Heart right ventricle (tissue), 16 donors: ENCODE measurements around the gene SMAD9. TPM values are rescaled to one million over a fixed set of nuclear protein-coding genes. Genes with fewer than 3 reads are reported as not detected.

Experiments used
- ATAC-seq, 8 donors: fragments of 200-7000 bp; cut with Tn5 transposase; one replicate each; pipeline ENCODE4 v1.9.1; 2020; ENCODE audit warnings: mild to moderate bottlenecking in 8 of 8, moderate library complexity in 8 of 8, moderate number of reproducible peaks in 1 of 8
- DNase-seq, 2 donors: peaks; one replicate each; pipeline ENCODE4 v3.0.0-alpha.2; 2020
- H3K27ac ChIP-seq, 10 donors: fragments of 200-600 bp; sonication (generic) in 2 of 10; one replicate each; pipeline versions ENCODE4 v1.5.0 to v1.8.0; 2020 to 2022; ENCODE audit warnings: mild to moderate bottlenecking in 3 of 10
- H3K27me3 ChIP-seq, 7 donors: fragments of 200-600 bp; one replicate each; pipeline ENCODE4 v1.8.0; 2021 to 2022; ENCODE audit warnings: mild to moderate bottlenecking in 2 of 7
- H3K36me3 ChIP-seq, 9 donors: fragments of 200-600 bp; sonication (generic) in 1 of 9; one replicate each; pipeline versions ENCODE4 v1.5.0 to v1.8.0; 2020 to 2022; ENCODE audit warnings: mild to moderate bottlenecking in 2 of 9
- H3K4me1 ChIP-seq, 9 donors: fragments of 200-600 bp; sonication (generic) in 1 of 9; one replicate each; pipeline versions ENCODE4 v1.5.0 to v1.8.0; 2020 to 2022; ENCODE audit warnings: mild to moderate bottlenecking in 4 of 9
- H3K4me3 ChIP-seq, 10 donors: fragments of 200-600 bp; sonication (generic) in 2 of 10; one replicate each; pipeline versions ENCODE4 v1.5.0 to v1.8.0; 2020 to 2022; ENCODE audit warnings: mild to moderate bottlenecking in 7 of 10, moderate library complexity in 2 of 10
- H3K9me3 ChIP-seq, 11 donors: fragments of 200-600 bp in 10 of 11; sonication (generic) in 2 of 11; one replicate each; pipeline versions ENCODE4 v1.5.0 to v1.8.0; 2013 to 2022; ENCODE audit warnings: mild to moderate bottlenecking in 2 of 11, control low read depth in 1 of 11, moderate library complexity in 1 of 11
- WGBS, 2 donors: extraction: QIAGEN DNeasy Blood & Tissue Kit; methylation state at CpG; one replicate each; pipeline ENCODE4 v1.1.7; 2013; ENCODE audit warnings: inconsistent platforms in 1 of 2; 5-methylcytosine and 5-hydroxymethylcytosine counted together
- intact Hi-C, 10 donors: fragments of 100-400 bp; cut with DNase I; formaldehyde crosslinking; loops; one replicate each; pipeline versions ENCODE4 v1.11.1 to v1.14.2; 2022
- polyA plus RNA-seq, 2 donors: library from polyadenylated mRNA; stranded (reverse); fragments of 200-250 nt; gene quantifications; one replicate each; pipeline ENCODE4 v1.2.3, GENCODE V29; 2013
- total RNA-seq, 10 donors: library from RNA; stranded (reverse); fragmentation: NEBNext Ultra II Directional in 3 of 10; extraction: Animal tissue kit (Norgen Biotek cat#: 25700) in 3 of 10; gene quantifications; one replicate each; pipeline versions ENCODE4 v1.2.1 to v1.2.4, GENCODE V29; 2021 to 2023
- TF ChIP-seq, protein P1 (sequence below), 9 donors: fragments of 200-600 bp; sonication (generic) in 2 of 9; IDR thresholded peaks; one replicate each; pipeline versions ENCODE4 v1.5.0 to v1.8.0; 2021 to 2022; ENCODE audit warnings: antibody characterized with exemption in 9 of 9, mild to moderate bottlenecking in 5 of 9, moderate library complexity in 1 of 9
- donor health status: Arrhythmogenic right ventricular cardiomyopathy.
- donor health status: ischemic (EF 13 %, LVEDD 7.1; RV severe dilation, severe dysfunction).
- donor health status: healthy with polysubstance abuse.
- donor health status: DM: no; HTN: yes; CAD: no.
- donor health status: DM: no; HTN: no; CAD: no.
- donor health status: ischemic (EF 25% LVEDD 6.9; RV normal size, moderate dysfunction).
- donor health status: ischemic (EF 25% LVEDD 5.7; RV mildly dilated, moderate dysfunction).
- donor health status: healthy.
- donor health status: DM: yes; HTN: yes; CAD: no.
- donor health status: Ischemic cardiomyopathy.
- donor health status: ischemic (EF 35%, LVEDD 5.7; RV mildly dilated, moderate dysfunction).
- donor health status: nonischemic (EF 11% LVEDD 7.7; RV severe dilation, severe dysfunction).
- donor health status: DM: yes; HTN: yes; CAD: no.
- donor health status: PGD.
- donor health status: ischemic (EF 29% LVEDD 5.4; RV normal size, mild dysfunction).
- donor health status: nonischemic (EF 23%, LVEDD 6.1; RV moderate dilation, normal function).

The SMAD9 gene
- total and polyA plus RNA-seq, 12 donors, result 1.2 to 7.8 (median 3.4) TPM

DNA sequence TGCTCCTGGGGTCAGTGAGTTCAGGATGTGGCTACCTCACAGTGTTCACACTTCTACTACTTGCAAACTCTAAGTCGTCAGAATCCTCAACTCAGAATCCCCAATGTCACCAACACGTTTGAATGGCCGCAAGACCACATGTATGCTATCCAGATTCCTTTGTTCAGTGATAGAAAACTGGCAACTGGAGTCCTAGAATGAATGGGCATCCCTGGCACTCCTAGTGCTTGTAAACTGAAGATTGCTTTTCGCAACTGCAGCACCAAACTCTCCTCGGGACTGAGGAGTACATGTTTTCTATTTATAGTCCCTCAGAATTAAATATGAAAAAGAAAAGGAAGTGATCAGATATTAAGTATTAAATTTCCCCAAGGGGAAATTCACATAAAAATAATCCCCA lies 4.9 kb downstream of the SMAD9 start:
- 35 to 52% methylated on average over 5 of the region's 5 CpGs for WGBS, 2 donors
- no peak overlapping the region for H3K4me3 ChIP-seq
- H3K27me3 ChIP-seq, result peaks cover 0 to 44% (median 0%) of the 10 kb centered on the region in 7 donors
- TF ChIP-seq, protein P1, sequence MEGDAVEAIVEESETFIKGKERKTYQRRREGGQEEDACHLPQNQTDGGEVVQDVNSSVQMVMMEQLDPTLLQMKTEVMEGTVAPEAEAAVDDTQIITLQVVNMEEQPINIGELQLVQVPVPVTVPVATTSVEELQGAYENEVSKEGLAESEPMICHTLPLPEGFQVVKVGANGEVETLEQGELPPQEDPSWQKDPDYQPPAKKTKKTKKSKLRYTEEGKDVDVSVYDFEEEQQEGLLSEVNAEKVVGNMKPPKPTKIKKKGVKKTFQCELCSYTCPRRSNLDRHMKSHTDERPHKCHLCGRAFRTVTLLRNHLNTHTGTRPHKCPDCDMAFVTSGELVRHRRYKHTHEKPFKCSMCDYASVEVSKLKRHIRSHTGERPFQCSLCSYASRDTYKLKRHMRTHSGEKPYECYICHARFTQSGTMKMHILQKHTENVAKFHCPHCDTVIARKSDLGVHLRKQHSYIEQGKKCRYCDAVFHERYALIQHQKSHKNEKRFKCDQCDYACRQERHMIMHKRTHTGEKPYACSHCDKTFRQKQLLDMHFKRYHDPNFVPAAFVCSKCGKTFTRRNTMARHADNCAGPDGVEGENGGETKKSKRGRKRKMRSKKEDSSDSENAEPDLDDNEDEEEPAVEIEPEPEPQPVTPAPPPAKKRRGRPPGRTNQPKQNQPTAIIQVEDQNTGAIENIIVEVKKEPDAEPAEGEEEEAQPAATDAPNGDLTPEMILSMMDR (IDR thresholded peaks at IDR 0.05), result no peak
- DNase-seq, result no peak
- intact Hi-C loops, result no loop called here
- ATAC-seq, result no peak
- H3K4me1 ChIP-seq, result peaks cover 0 to 32% (median 14%) of the 10 kb centered on the region in 9 donors
- H3K27ac ChIP-seq, result no peak overlapping the region
- H3K9me3 ChIP-seq, result no peaks in the 10 kb centered on the region
- no peaks in the 10 kb centered on the region for H3K36me3 ChIP-seq

DNA sequence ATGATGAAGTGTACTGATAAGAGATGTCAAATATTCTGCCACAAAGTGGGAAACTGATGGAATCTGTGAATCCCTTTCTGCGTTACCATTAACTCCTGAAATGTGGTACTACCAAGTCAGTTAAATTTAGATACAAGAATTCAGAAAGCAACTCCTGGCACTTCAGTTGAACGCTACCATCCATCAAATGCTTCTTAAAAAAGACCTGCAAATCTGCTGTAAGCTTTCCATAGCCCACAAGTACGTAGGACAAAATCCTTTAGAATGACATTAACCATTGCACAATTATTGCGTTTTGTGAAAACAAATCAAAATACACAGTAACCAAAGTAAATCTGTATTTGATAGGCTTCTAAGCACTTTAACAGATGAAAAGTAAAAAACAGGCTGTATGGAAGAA lies 5.4 kb downstream of the SMAD9 start:
- Histone ChIP-seq H3K4me1 (peaks cover 0 to 32% (median 14%) of the 10 kb centered on the region in 9 donors), H3K9me3 (no peaks in the 10 kb centered on the region), H3K27ac (no peak overlapping the region), H3K4me3 (no peak overlapping the region), H3K27me3 (peaks cover 0 to 41% (median 0%) of the 10 kb centered on the region in 7 donors), H3K36me3 (no peaks in the 10 kb centered on the region)
- no peak for DNase-seq
- TF ChIP-seq, protein P1 (IDR thresholded peaks at IDR 0.05), result no peak
- intact Hi-C loops, result loop anchor here in 1 of 10 donors (5.0 kb wide), 1 partner anchor 52 kb away; no protein-coding TSS in a partner anchor
- ATAC-seq, result no peak
- WGBS, 2 donors, result 57 to 70% methylated on average over 4 of the region's 4 CpGs

DNA sequence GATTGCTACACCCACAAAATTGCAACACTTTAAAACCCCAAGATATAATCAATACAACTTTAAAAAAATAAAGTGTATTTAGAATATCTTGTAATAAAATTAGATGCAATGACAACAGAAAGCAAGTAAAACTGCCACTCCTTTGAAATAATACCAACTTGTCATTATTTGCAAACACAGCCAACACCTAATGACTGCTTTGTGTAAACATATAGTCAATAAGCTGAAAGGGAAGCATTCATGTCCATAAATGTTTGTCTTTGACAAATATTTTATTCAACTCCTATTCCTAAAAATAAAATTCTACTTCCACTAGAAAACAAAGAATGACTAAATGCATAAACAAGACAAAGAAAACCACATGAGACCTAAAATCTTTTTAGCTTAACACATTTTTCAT lies 6.6 kb downstream of the SMAD9 start:
- no peak overlapping the region for H3K4me3 ChIP-seq
- ATAC-seq (no peak), DNase-seq (no peak)
- intact Hi-C loops, result loop anchor here in 1 of 10 donors (5.0 kb wide), 1 partner anchor 51 kb away; no protein-coding TSS in a partner anchor
- TF ChIP-seq, protein P1 (IDR thresholded peaks at IDR 0.05), result no peak
- no peaks in the 10 kb centered on the region for H3K9me3 ChIP-seq
- no peaks in the 10 kb centered on the region for H3K36me3 ChIP-seq
- no peak overlapping the region for H3K27ac ChIP-seq
- H3K27me3 ChIP-seq, result peaks cover 0 to 29% (median 0%) of the 10 kb centered on the region in 7 donors
- H3K4me1 ChIP-seq, result peaks cover 0 to 28% (median 5%) of the 10 kb centered on the region in 9 donors

DNA sequence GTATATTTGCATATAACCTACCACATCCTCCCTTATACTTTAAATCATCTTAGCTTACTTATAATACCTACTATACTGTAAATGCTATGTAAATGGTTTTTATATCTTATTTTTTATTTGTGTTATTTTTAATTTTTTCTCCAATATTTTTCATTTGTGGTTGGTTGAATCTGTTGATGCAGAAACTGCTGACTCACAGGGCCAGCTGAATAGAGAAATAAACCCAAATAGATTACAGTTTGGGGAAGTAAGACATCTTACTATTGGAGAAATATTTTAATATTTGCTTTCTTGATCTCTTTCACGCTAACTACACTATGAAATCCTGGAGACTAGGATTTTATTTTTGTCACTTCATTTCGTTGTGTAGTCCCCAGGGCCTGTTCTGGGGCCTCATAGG lies 7.1 kb downstream of the SMAD9 start:
- peaks cover 0 to 23% (median 3%) of the 10 kb centered on the region in 9 donors for H3K4me1 ChIP-seq
- intact Hi-C loops, result loop anchor here in 1 of 10 donors (5.0 kb wide), 1 partner anchor 51 kb away; no protein-coding TSS in a partner anchor
- H3K9me3 ChIP-seq, result no peaks in the 10 kb centered on the region
- peaks cover 0 to 24% (median 0%) of the 10 kb centered on the region in 7 donors for H3K27me3 ChIP-seq
- 73 to 75% methylated on average over 2 of the region's 2 CpGs for WGBS, 2 donors
- TF ChIP-seq, protein P1 (IDR thresholded peaks at IDR 0.05), result no peak
- no peak overlapping the region for H3K27ac ChIP-seq
- no peaks in the 10 kb centered on the region for H3K36me3 ChIP-seq
- no peak for DNase-seq
- no peak for ATAC-seq
- H3K4me3 ChIP-seq, result no peak overlapping the region
